Caco-2 (cell line): ENCODE data around the gene CCT4. TPM values are rescaled to one million over a fixed set of nuclear protein-coding genes. Genes with fewer than 3 reads are reported as not detected.
"Not testable (repeated sequence)": the region's sequence is repeated elsewhere in the genome, so short reads cannot be mapped to it uniquely, and the experiment has no call there.

Experiments used
- BruUV-seq: library from RNA; stranded (reverse); fragments of 400-500 nt; replicated peaks from 2 replicates; lab custom pipeline; 2021; lab: Mats Ljungman, UMichigan
- CTCF ChIA-PET: fragments of 300-600 bp; sonication (Branson Sonifier 250); formaldehyde crosslinking; loops from one replicate; lab custom pipeline; 2022; ENCODE audit warnings: antibody characterized with exemption; lab: Charles Lee
- POLR2A ChIA-PET: fragments of 300-600 bp; sonication (Branson Sonifier 250); formaldehyde crosslinking; loops from one replicate; lab custom pipeline; 2022; ENCODE audit warnings: antibody characterized with exemption; lab: Charles Lee
- DNase-seq, 2 experiments: peaks; one replicate each; pipeline versions ENCODE4 v3.0.0 to v3.0.0-alpha.2; 2020 to 2022
- H3K27me3 ChIP-seq: replicated peaks from 2 replicates; pipeline ENCODE4 v1.6.0; 2011; ENCODE audit warnings: low read length; ENCODE audit not compliant: control insufficient read depth, insufficient read depth
- H3K36me3 ChIP-seq: 2 replicates; pipeline ENCODE4 v1.5.1; 2011; ENCODE audit warnings: low read length; ENCODE audit not compliant: control insufficient read depth, insufficient read depth
- H3K4me1 ChIP-seq: fragments of 250-450 bp; sonication (Bioruptor Pico); 2 replicates; pipeline ENCODE4 v1.5.1; 2020; ENCODE audit warnings: mild to moderate bottlenecking
- H3K4me3 ChIP-seq: 2 replicates; pipeline ENCODE4 v1.5.1; 2011; ENCODE audit warnings: low read depth, mild to moderate bottlenecking, control low read depth, low read length
- H3K9me3 ChIP-seq: fragments of 250-450 bp; sonication (Bioruptor Pico); 2 replicates; pipeline ENCODE4 v1.5.1; 2020; ENCODE audit warnings: mild to moderate bottlenecking, moderate library complexity
- H3K27ac Mint-ChIP-seq: one replicate; pipeline ENCODE4 v1.8.0; 2022; ENCODE audit warnings: mixed read lengths; ENCODE audit not compliant: unreplicated experiment
- H3K27me3 Mint-ChIP-seq: one replicate; pipeline ENCODE4 v1.8.0; 2022; ENCODE audit warnings: mixed read lengths; ENCODE audit not compliant: insufficient read depth, unreplicated experiment
- H3K36me3 Mint-ChIP-seq: one replicate; pipeline ENCODE4 v1.8.0; 2022; ENCODE audit warnings: mild to moderate bottlenecking, mixed read lengths; ENCODE audit not compliant: insufficient read depth, unreplicated experiment
- H3K4me1 Mint-ChIP-seq: one replicate; pipeline ENCODE4 v1.8.0; 2022; ENCODE audit warnings: low read depth, mixed read lengths; ENCODE audit not compliant: unreplicated experiment
- H3K4me3 Mint-ChIP-seq: one replicate; pipeline ENCODE4 v1.8.0; 2022; ENCODE audit warnings: mild to moderate bottlenecking, moderate library complexity, mixed read lengths; ENCODE audit not compliant: unreplicated experiment
- H3K9me3 Mint-ChIP-seq: one replicate; pipeline ENCODE4 v1.8.0; 2022; ENCODE audit warnings: mixed read lengths; ENCODE audit not compliant: unreplicated experiment
- CTCF ChIP-seq, 2 experiments: fragments of 200-600 bp in 1 of 2; IDR thresholded peaks; 1 replicate in 1 of 2; 2 replicates in 1 of 2; pipeline versions ENCODE4 v1.5.1 to v1.8.0; 2011 to 2022; ENCODE audit warnings: antibody characterized with exemption in 1 of 2, control low read depth in 1 of 2, inconsistent platforms in 1 of 2, low read depth in 1 of 2, low read length in 1 of 2, mild to moderate bottlenecking in 1 of 2, moderate library complexity in 1 of 2; ENCODE audit not compliant: insufficient read depth in 1 of 2, severe bottlenecking in 1 of 2, unreplicated experiment in 1 of 2
- intact Hi-C: fragments of 100-400 bp; cut with micrococcal nuclease; formaldehyde crosslinking; loops from one replicate; pipeline ENCODE4 v1.10.0; 2022; ENCODE audit not compliant: unreplicated experiment
- total RNA-seq: library from RNA; stranded (reverse); gene quantifications from 2 replicates; pipeline ENCODE4 v1.2.3, GENCODE V29; 2022

CCT4 gene
- total RNA-seq, 1 experiment from 2014 or later = 307 TPM

- Mint-ChIP-seq H3K4me1 (peaks cover 12% of the 10 kb centered on the region), H3K4me3 (no peak overlapping the region), H3K27ac (no peak overlapping the region), H3K27me3 (no peaks in the 10 kb centered on the region), H3K9me3 (no peaks in the 10 kb centered on the region), H3K36me3 (peaks cover 97% of the 10 kb centered on the region)
- no peaks in the 10 kb centered on the region for H3K9me3 ChIP-seq
- BruUV-seq = no TSS peak
- no peak for DNase-seq
- no peaks in the 10 kb centered on the region for H3K27me3 ChIP-seq
- no peak for TF ChIP-seq CTCF (IDR thresholded peaks at IDR 0.05; ENCODE audit: insufficient read depth in 1 of 2, low read depth in 1 of 2, low read length in 1 of 2, severe bottlenecking in 1 of 2, unreplicated experiment in 1 of 2)
- intact Hi-C loops = no loop called here
- POLR2A ChIA-PET = no interaction called here
- H3K4me3 ChIP-seq = no peak overlapping the region
- CTCF ChIA-PET = no interaction called here
- H3K36me3 ChIP-seq = no peaks in the 10 kb centered on the region; the same call in 1 of the 2 replicates
- peaks cover 11% of the 10 kb centered on the region for H3K4me1 ChIP-seq
Measured at GRCh38 chr2:61882850-61883249, 5.6 kb downstream of the CCT4 start.

DNA sequence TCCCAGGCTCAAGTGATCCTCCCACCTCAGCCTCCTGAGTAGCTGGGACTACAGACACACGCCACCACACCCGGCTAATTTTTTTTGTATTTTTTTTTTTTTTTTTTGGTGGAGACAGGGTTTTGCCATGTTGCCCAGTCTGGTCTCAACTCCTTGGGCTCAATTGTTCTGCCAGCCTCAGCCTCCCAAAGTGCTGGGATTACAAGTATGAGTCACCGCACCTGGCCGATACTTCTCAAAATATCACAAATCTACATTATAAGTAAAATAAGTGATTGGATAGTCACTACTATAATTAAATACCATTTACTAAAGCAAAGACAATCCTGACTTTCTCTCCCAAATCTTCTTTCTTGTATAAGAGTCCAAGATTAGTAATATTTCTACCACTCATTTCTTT is 9.1 kb downstream of the CCT4 start:
- peaks cover 97% of the 10 kb centered on the region for H3K36me3 Mint-ChIP-seq
- H3K4me1 ChIP-seq, H3K27me3 ChIP-seq, H3K9me3 Mint-ChIP-seq, POLR2A ChIA-PET, H3K4me3 ChIP-seq, H3K27ac Mint-ChIP-seq, CTCF ChIA-PET, DNase-seq, H3K4me3 Mint-ChIP-seq, H3K4me1 Mint-ChIP-seq, H3K27me3 Mint-ChIP-seq, BruUV-seq, H3K9me3 ChIP-seq, H3K36me3 ChIP-seq, intact Hi-C loops: not testable (repeated sequence)

DNA sequence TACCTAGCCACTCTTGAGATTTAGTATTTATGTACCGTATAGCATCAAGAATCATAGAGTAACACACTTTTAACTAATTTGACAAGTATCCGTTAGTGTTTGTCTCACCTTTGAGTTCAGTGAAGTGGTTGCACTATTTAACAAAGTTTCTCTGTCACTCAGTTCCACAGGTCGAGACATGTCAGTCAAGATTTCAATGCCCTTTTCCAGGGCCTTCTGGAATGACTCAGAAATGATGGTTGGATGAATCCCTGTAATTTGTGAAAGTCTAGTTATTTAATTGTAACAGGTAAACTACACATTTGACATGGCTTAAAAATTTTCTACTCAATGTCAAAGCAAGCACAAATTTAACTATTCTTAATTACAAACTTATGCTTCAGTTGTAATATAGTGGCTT is 9.7 kb downstream of the CCT4 start:
- Mint-ChIP-seq H3K36me3 (peaks cover 97% of the 10 kb centered on the region), H3K27ac (no peak overlapping the region), H3K4me1 (no peaks in the 10 kb centered on the region), H3K9me3 (no peaks in the 10 kb centered on the region), H3K27me3 (no peaks in the 10 kb centered on the region), H3K4me3 (no peak overlapping the region)
- intact Hi-C loops = no loop called here
- ChIA-PET CTCF (no interaction called here), POLR2A (no interaction called here)
- H3K9me3 ChIP-seq = no peaks in the 10 kb centered on the region
- no TSS peak for BruUV-seq
- H3K27me3 ChIP-seq = no peaks in the 10 kb centered on the region
- H3K4me3 ChIP-seq = no peak overlapping the region
- no peaks in the 10 kb centered on the region; the same call in 1 of the 2 replicates for H3K36me3 ChIP-seq
- no peak for DNase-seq
- TF ChIP-seq CTCF (IDR thresholded peaks at IDR 0.05; ENCODE audit: insufficient read depth in 1 of 2, low read depth in 1 of 2, low read length in 1 of 2, severe bottlenecking in 1 of 2, unreplicated experiment in 1 of 2) = no peak
- no peaks in the 10 kb centered on the region for H3K4me1 ChIP-seq
